Mesenchymal stem cell (in vitro differentiated cells and primary cell): Measurements from ENCODE around the gene ATRNL1.

Experiments used
- DNase-seq: peaks from one replicate; pipeline ENCODE4 v3.0.0-alpha.2; 2013
- H2AFZ ChIP-seq: one replicate; pipeline ENCODE4 v1.6.1; 2013; ENCODE audit warnings: low read depth, mild to moderate bottlenecking, control low read depth, inconsistent platforms, low read length, moderate library complexity
- H2AK5ac ChIP-seq: 2 replicates; pipeline ENCODE4 v1.6.1; 2013; ENCODE audit warnings: low read length, moderate library complexity, mild to moderate bottlenecking, inconsistent platforms; ENCODE audit not compliant: severe bottlenecking
- H2BK120ac ChIP-seq: one replicate; pipeline ENCODE4 v1.6.1; 2013; ENCODE audit warnings: low read depth, mild to moderate bottlenecking, inconsistent platforms, low read length, moderate library complexity
- H2BK12ac ChIP-seq, 2 experiments: one replicate each; pipeline ENCODE4 v1.6.1; 2013; ENCODE audit warnings: inconsistent platforms in 2 of 2, low read length in 2 of 2, mild to moderate bottlenecking in 2 of 2, moderate library complexity in 2 of 2, control low read depth in 1 of 2
- H2BK15ac ChIP-seq: one replicate; pipeline ENCODE4 v1.6.1; 2013; ENCODE audit warnings: mild to moderate bottlenecking, low read depth, inconsistent platforms; ENCODE audit not compliant: poor library complexity, severe bottlenecking
- H2BK5ac ChIP-seq: 2 replicates; pipeline ENCODE4 v1.6.1; 2013; ENCODE audit warnings: low read depth, mild to moderate bottlenecking, low read length, control low read depth, inconsistent platforms; ENCODE audit not compliant: poor library complexity, severe bottlenecking
- H3K14ac ChIP-seq, 2 experiments: one replicate each; pipeline ENCODE4 v1.6.1; 2013; ENCODE audit warnings: inconsistent platforms in 2 of 2, low read length in 2 of 2, control low read depth in 1 of 2, mild to moderate bottlenecking in 1 of 2, moderate library complexity in 1 of 2
- H3K18ac ChIP-seq, 2 experiments: one replicate each; pipeline ENCODE4 v1.6.1; 2013; ENCODE audit warnings: inconsistent platforms in 2 of 2, low read length in 2 of 2, control low read depth in 1 of 2, low read depth in 1 of 2, mild to moderate bottlenecking in 1 of 2
- H3K23ac ChIP-seq, 2 experiments: one replicate each; pipeline ENCODE4 v1.6.1; 2013; ENCODE audit warnings: inconsistent platforms in 2 of 2, low read length in 2 of 2, mild to moderate bottlenecking in 2 of 2, moderate library complexity in 2 of 2, control low read depth in 1 of 2
- H3K27ac ChIP-seq: 2 replicates; pipeline ENCODE4 v1.5.1; 2013; ENCODE audit warnings: mild to moderate bottlenecking, moderate library complexity, low read length, control low read depth, inconsistent platforms; ENCODE audit not compliant: poor library complexity, severe bottlenecking
- H3K27me3 ChIP-seq, 2 experiments: 2 replicates each; pipeline versions ENCODE4 v1.6.1 to v1.7.0; 2013; ENCODE audit warnings: low read length in 2 of 2, mild to moderate bottlenecking in 2 of 2, moderate library complexity in 2 of 2, control low read depth in 1 of 2, inconsistent platforms in 1 of 2; ENCODE audit not compliant: control insufficient read depth in 1 of 2, insufficient read depth in 1 of 2
- H3K36me3 ChIP-seq, 2 experiments: 2 replicates each; pipeline versions ENCODE4 v1.6.1 to v1.7.0; 2013; ENCODE audit warnings: low read length in 2 of 2, control low read depth in 1 of 2, inconsistent platforms in 1 of 2, low read depth in 1 of 2, mild to moderate bottlenecking in 1 of 2; ENCODE audit not compliant: insufficient read depth in 2 of 2, control insufficient read depth in 1 of 2
- H3K4ac ChIP-seq, 2 experiments: one replicate each; pipeline ENCODE4 v1.6.1; 2013; ENCODE audit warnings: inconsistent platforms in 2 of 2, low read length in 2 of 2, mild to moderate bottlenecking in 2 of 2, moderate library complexity in 2 of 2, control low read depth in 1 of 2, low read depth in 1 of 2
- H3K4me1 ChIP-seq: 2 replicates; pipeline ENCODE4 v1.6.1; 2013; ENCODE audit warnings: low read depth, low read length, control low read depth; ENCODE audit not compliant: control insufficient read depth, insufficient read depth
- H3K4me2 ChIP-seq: 2 replicates; pipeline ENCODE4 v1.6.1; 2013; ENCODE audit warnings: low read length, mild to moderate bottlenecking, inconsistent platforms; ENCODE audit not compliant: poor library complexity, severe bottlenecking
- H3K4me3 ChIP-seq, 2 experiments: 2 replicates each; pipeline versions ENCODE4 v1.5.1 to v1.7.0; 2013; ENCODE audit warnings: low read length in 2 of 2, mild to moderate bottlenecking in 2 of 2, control low read depth in 1 of 2, low read depth in 1 of 2; ENCODE audit not compliant: insufficient read depth in 1 of 2
- H3K79me1 ChIP-seq: replicated peaks from 2 replicates; pipeline ENCODE4 v1.6.1; 2013; ENCODE audit warnings: mild to moderate bottlenecking, control low read depth, low read length, inconsistent platforms; ENCODE audit not compliant: poor library complexity, severe bottlenecking
- H3K9ac ChIP-seq: 2 replicates; pipeline ENCODE4 v1.7.0; 2013; ENCODE audit warnings: mild to moderate bottlenecking, low read length, moderate library complexity
- H3K9me3 ChIP-seq: 2 replicates; pipeline ENCODE4 v1.7.0; 2013; ENCODE audit warnings: mild to moderate bottlenecking, low read length; ENCODE audit not compliant: control insufficient read depth
- H4K8ac ChIP-seq: one replicate; pipeline ENCODE4 v1.6.1; 2013; ENCODE audit warnings: inconsistent platforms, mild to moderate bottlenecking, low read length, moderate library complexity
- H4K91ac ChIP-seq: one replicate; pipeline ENCODE4 v1.6.1; 2013; ENCODE audit warnings: mild to moderate bottlenecking, low read length, inconsistent platforms
- WGBS: methylation state at CpG from one replicate; pipeline ENCODE4 v1.1.7; 2013; ENCODE audit warnings: mixed read lengths; 5-methylcytosine and 5-hydroxymethylcytosine counted together

Gene ATRNL1

GRCh38 chr10:115989621-115990020, 896.5 kb downstream of the ATRNL1 start:
- H3K9me3 ChIP-seq = peaks cover 14% of the 10 kb centered on the region
- H2AK5ac ChIP-seq = no peak overlapping the region
- H2BK120ac ChIP-seq = no peak overlapping the region
- H3K9ac ChIP-seq = no peak overlapping the region
- H3K27me3 ChIP-seq = peaks cover 0 to 3% of the 10 kb centered on the region in 2 experiments
- no peak overlapping the region for H3K23ac ChIP-seq
- no peak overlapping the region for H2BK5ac ChIP-seq
- no peak overlapping the region for H2BK12ac ChIP-seq
- no peak overlapping the region for H4K8ac ChIP-seq
- H3K14ac ChIP-seq = no peak overlapping the region
- H2AFZ ChIP-seq = no peak overlapping the region
- DNase-seq = no peak
- H3K79me1 ChIP-seq = no peaks in the 10 kb centered on the region
- 88% methylated on average over 3 of the region's 3 CpGs for WGBS
- peak overlapping the region; percentile 42 for H3K27ac ChIP-seq
- no peak overlapping the region for H3K4ac ChIP-seq
- H3K4me1 ChIP-seq = peaks cover 1% of the 10 kb centered on the region
- H3K4me3 ChIP-seq = no peak overlapping the region
- H3K36me3 ChIP-seq = no peaks in the 10 kb centered on the region
- no peak overlapping the region for H3K4me2 ChIP-seq
- H4K91ac ChIP-seq = no peak overlapping the region
- H2BK15ac ChIP-seq = no peak overlapping the region
- no peak overlapping the region for H3K18ac ChIP-seq

GRCh38 chr10:115992236-115992986, 899.2 kb downstream of the ATRNL1 start:
- H2BK5ac ChIP-seq = no peak overlapping the region
- no peak overlapping the region for H3K4me3 ChIP-seq
- no peak overlapping the region for H3K18ac ChIP-seq
- H3K4me1 ChIP-seq = peaks cover 1% of the 10 kb centered on the region
- H3K27ac ChIP-seq = no peak overlapping the region
- no peak overlapping the region for H2AFZ ChIP-seq
- no peak overlapping the region for H4K91ac ChIP-seq
- 63% methylated on average over 5 of the region's 5 CpGs for WGBS
- H3K36me3 ChIP-seq = no peaks in the 10 kb centered on the region
- H3K9ac ChIP-seq = no peak overlapping the region
- H3K23ac ChIP-seq = no peak overlapping the region
- H3K9me3 ChIP-seq = peaks cover 12% of the 10 kb centered on the region
- H3K4ac ChIP-seq = no peak overlapping the region
- H3K79me1 ChIP-seq = no peaks in the 10 kb centered on the region
- no peak overlapping the region for H3K4me2 ChIP-seq
- no peak overlapping the region for H2BK120ac ChIP-seq
- no peak overlapping the region for H2AK5ac ChIP-seq
- peaks cover 0 to 3% of the 10 kb centered on the region in 2 experiments for H3K27me3 ChIP-seq
- DNase-seq = no peak
- no peak overlapping the region for H2BK12ac ChIP-seq
- no peak overlapping the region for H4K8ac ChIP-seq
- no peak overlapping the region for H3K14ac ChIP-seq
- H2BK15ac ChIP-seq = no peak overlapping the region

GRCh38 chr10:115996031-115996430, 902.9 kb downstream of the ATRNL1 start:
- H3K14ac ChIP-seq = no peak overlapping the region
- no peak overlapping the region for H2AFZ ChIP-seq
- H2AK5ac ChIP-seq = no peak overlapping the region
- no CpG with 5 or more reads among the region's 1 CpG for WGBS
- no peak overlapping the region for H3K9ac ChIP-seq
- no peak overlapping the region for H3K23ac ChIP-seq
- no peak overlapping the region for H4K91ac ChIP-seq
- H3K9me3 ChIP-seq = peaks cover 20% of the 10 kb centered on the region
- H3K79me1 ChIP-seq = no peaks in the 10 kb centered on the region
- H3K4me3 ChIP-seq = no peak overlapping the region
- H3K4me1 ChIP-seq = no peaks in the 10 kb centered on the region
- no peak overlapping the region for H2BK15ac ChIP-seq
- H3K27ac ChIP-seq = no peak overlapping the region
- H2BK120ac ChIP-seq = no peak overlapping the region
- no peak overlapping the region for H2BK5ac ChIP-seq
- H4K8ac ChIP-seq = no peak overlapping the region
- no peak overlapping the region for H2BK12ac ChIP-seq
- H3K4me2 ChIP-seq = no peak overlapping the region
- DNase-seq = no peak
- H3K18ac ChIP-seq = no peak overlapping the region
- peaks cover 0 to 3% of the 10 kb centered on the region in 2 experiments for H3K27me3 ChIP-seq
- no peak overlapping the region for H3K4ac ChIP-seq
- H3K36me3 ChIP-seq = no peaks in the 10 kb centered on the region

DNA sequence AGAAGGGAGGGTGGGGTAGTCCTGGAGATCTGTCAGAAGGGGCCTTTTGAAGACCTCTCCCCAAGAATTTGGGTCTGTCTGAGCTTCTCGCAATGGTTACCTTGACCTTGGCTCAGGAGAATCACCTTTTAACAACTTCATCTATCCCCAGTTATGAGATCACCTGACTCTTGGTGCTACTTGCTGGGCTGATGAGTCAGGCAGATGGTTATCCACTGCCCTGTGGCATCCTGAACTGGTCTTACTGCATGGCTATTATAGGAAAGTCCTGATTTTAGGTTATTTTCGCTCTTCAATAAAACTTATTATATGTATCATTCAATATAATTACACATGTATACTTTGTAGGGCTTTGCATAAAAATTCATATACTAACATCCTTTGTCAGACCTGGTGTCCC, 905.1 kb downstream of the ATRNL1 start:
- Histone ChIP-seq H3K4me1 (no peaks in the 10 kb centered on the region), H3K27me3 (no peaks in the 10 kb centered on the region), H3K36me3 (no peaks in the 10 kb centered on the region), H2BK5ac (no peak overlapping the region), H3K14ac (no peak overlapping the region), H3K9me3 (peaks cover 14% of the 10 kb centered on the region), H3K9ac (no peak overlapping the region), H4K91ac (no peak overlapping the region), H3K79me1 (no peaks in the 10 kb centered on the region), H3K4me2 (no peak overlapping the region), H2AFZ (no peak overlapping the region), H4K8ac (no peak overlapping the region), H2BK12ac (no peak overlapping the region), H3K18ac (no peak overlapping the region), H3K23ac (no peak overlapping the region), H2BK15ac (no peak overlapping the region), H3K4me3 (no peak overlapping the region), H2BK120ac (no peak overlapping the region), H3K4ac (no peak overlapping the region), H3K27ac (no peak overlapping the region), H2AK5ac (no peak overlapping the region)
- DNase-seq = no peak
- no CpG with 5 or more reads among the region's 2 CpGs for WGBS
